ENCODE measurements around the gene OPCML.

The OPCML gene

DNA sequence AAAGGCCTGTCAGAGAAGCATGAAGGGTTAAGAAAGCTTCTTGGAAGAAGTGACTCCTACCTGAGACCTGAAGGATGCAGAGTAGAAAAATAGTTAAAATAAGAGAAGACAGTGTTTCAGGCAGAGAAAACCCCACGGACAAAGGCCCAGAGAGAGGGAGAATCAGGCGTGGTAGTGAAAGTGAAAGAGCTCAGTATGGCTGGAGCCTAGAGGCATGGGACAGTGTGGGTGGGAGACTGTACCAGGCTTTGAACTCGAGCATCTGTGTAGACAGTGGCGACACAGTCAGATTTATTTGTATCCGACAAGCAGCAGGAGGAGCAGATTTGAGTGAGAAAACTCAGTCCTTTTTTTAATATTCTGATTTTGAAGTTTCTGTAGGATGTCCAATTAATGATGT lies 360.0 kb downstream of the OPCML start:
- no peak for DNase-seq (ENCODE audit: low spot score)

DNA sequence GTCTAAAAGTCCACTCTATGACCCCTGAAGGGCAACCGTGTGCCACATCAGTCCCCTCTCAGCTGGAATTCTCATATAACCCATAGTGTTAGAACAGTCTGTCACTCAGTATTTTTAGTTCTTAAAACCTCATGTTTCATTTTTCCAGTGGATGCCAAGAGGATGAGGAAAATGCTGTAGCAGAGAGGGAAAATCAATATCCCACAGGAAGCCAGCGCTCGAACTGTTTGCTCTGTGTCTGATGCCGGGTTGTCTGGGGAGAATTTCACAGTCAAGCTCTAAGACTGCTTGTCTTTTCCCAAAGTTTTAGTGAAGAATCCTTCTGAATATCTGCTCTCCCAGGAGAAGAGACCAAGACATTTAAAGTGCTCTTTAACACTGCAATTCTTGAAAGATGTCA lies 360.9 kb downstream of the OPCML start:
- no peak for DNase-seq (ENCODE audit: low spot score)

DNA sequence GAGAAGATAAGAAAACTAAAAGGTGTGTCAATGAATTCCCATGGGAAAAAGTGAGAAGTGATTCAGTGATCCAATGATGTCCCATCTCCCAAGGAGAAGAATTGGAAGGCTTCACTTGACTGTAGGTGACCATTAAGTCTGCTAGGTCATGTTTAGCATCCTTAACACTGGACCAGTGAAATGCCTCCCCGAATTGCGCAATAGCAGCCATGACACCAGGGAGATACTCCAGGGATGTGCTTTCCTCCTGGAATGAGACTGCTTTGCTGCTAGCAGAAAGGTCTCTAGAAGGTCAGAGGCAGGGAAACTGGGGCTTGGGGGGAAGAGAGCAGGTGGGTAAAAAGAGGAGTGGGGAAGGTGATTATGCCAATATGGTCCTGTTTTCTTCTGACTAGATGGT lies 364.3 kb downstream of the OPCML start:
- DNase-seq (ENCODE audit: low spot score): no peak

DNA sequence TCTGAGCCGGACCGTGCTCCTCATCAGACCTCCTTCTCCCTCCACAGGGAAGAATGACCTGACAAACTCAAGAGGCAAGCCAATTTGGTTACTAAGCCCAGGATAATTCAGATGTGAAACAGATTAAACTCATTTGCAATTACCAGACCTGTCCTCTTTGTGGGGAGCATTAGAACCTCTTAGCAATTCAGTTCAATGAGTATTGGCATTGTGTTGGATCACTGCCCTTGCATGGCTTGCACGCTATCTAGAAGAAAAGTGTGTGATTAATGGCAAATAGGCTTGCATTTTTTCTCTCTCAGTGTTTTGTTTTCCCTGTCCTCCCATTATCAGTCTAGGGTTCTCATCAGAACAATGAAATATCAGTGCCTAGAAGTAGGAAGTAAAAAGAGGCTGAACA lies 365.6 kb downstream of the OPCML start:
- no peak for DNase-seq (ENCODE audit: low spot score)

DNA sequence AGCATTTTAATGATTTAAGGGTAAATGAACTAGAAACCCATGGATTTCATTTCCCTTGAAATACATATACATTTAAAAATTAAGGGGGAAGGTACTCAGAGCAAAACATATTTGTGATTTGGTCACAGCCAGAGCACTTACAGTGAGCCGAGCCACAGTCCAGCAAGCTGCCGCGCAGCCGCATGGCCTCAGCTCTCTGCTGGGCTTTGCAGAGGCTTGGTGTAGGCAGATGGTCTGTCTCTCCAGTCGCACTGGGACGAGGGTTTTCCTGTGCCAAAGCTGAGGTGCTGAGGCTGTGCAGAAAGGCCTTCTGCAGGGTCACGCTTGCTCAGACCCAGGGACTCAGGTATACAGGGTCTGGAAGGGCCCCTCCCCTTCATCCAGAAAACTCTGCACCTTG lies 367.3 kb downstream of the OPCML start:
- DNase-seq (ENCODE audit: low spot score): no peak

DNA sequence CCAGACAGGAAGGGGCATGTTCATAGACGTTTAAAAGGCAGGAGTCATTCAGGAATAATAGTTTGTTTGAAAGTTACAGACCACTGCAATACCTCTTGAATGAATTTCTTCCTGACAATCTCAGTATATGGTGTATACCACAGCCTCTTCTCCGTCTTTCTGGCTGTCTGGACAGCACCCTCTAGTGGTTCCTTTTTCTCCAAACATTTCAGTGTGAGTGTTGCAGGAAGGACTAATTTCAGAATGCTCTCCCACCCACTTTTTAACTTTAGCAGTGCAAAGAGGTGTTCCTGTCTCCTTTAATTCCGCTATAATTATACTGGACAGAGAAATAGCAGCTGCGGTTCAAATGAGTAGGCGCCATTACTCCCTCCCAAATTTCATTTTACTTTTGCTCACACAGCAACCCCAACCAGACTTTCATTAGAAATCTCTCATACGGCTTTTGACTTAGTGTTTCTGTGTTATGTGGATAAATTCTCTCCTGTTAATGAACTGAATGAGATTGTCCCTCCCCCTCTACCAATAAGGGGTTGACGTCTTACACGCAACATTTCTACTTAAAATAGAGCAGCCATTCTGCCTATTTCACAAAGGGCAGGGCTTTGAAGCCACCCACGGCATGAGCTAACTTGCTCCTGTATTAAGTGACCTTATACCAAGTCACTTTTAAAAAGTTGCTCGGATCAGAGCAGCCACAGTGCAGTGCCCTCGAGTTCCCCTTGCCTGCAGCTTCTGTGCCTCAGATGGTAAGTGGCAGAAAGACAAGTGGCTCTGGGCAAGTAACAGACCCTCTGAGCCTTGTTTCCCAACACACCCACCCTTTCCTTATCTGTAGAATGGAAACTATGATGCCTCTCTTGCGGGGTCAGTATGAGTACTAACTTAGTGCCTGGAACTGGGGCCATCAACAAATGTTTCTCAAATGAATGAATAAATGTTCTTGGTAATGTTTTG lies 368.6 kb downstream of the OPCML start:
- DNase-seq (ENCODE audit: low spot score): peak; percentile 62

DNA sequence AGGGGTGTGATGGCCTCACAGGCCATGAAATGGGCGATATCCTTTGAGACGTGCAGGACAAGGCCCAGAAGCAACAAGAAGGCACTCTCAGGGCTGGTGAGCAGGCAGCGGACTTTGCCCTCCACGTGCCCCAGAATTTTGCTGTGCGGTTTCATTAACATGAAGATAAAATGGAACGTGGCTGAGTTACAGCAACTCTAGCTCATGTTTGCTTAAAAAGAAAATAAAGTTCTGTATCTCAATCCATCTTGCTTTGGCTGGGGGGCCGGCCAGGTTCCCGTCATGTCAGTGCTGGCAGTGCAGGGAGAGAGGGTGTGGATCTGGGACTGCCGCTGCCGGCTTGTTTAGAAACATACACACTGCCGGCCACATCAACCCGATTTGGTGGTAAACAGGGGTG lies 370.1 kb downstream of the OPCML start:
- no peak for DNase-seq (ENCODE audit: low spot score)

DNA sequence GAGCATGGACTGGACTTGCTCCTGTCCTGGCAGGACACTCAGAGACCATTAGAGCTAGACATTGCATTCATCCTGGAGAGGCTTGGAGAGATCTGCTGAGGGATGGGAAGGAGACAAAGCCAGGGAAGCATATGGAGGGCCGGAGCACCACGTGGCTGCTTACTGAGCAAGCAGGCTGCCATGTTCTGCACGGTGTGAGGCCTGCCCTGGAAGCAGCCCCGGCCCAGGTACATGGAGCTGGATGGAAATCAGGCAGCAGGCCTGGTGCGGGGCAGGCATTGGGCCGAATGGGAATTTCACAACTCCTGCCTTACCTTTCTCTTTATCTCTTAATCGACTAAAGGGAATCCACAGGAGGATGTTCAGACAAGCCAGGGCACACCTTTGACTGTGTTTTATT lies 371.5 kb downstream of the OPCML start:
- DNase-seq (ENCODE audit: low spot score): no peak

DNA sequence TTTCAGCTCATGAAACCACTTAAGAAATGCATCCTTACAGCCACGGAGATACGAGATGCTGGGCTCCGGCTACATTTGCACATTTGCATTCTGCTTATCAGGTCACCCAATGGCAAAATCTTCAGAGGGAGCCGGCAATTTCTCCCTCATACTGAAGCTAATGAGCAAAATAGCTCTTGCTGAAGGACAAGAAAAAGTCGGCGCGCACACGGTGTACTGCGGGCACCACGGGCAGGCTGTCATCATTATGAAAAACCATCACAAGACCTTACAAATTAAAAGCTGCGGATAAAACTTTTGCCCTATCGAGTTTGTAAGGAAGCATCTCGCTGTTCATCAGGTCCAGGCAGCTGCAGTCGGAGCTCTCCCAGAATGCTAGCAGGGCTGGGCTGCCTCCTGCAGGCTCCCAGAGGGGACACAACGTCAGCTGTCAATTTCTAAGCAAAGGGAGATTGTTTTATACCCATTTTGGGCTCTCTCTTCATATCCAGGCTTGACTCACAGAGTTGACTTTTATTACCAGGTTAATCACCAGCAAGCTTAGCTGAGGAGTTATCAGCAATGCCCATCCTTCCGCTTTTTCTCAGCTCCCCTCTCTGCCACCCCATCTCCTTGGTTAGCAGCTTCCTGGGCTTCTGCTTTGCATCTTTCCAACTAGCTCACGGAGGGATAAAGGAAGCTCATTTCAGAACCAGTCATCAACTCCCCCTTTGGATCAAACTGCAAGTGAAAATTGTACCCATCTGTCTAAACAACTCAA lies 375.1 kb downstream of the OPCML start:
- DNase-seq (ENCODE audit: low spot score): peak; percentile 15

DNA sequence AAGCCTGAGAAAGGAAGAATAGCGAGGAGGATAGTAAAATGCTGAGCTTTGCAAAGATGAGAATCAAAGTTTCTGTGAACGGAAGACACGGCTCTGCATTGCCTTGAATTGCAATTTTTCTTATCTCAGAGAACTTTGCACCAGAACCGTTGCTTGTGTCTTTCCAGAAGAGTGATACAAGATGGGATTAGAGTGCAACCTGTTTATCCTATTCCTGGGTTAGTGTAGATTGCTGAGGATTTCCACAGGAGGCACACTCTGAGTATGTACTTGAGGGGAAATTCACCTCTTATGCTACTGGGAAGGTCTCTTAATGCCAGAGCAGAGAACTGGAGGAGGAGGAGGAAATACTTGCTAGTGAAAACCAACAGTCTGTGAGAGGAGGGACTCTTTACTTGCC lies 377.5 kb downstream of the OPCML start:
- no peak for DNase-seq (ENCODE audit: low spot score)

DNA sequence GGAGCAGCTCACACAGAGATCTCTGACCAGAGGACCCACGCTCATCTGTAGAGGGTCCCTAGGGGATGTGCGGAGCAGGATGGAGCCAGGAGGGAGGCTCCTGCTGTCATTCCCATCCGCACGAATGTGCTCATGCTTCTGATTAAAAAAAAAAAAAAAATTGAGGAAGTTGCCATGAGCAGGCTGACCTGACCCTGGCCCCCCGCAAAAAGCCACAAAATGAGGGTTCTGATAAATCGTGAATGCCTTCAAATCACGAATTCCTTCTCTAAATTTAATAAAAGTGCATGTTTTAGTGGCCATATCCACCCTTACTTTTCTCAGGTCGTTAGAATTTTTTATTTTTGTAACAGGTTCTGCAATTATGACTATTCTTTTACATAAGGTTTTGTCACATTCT lies 378.2 kb downstream of the OPCML start:
- DNase-seq (ENCODE audit: low spot score): no peak

DNA sequence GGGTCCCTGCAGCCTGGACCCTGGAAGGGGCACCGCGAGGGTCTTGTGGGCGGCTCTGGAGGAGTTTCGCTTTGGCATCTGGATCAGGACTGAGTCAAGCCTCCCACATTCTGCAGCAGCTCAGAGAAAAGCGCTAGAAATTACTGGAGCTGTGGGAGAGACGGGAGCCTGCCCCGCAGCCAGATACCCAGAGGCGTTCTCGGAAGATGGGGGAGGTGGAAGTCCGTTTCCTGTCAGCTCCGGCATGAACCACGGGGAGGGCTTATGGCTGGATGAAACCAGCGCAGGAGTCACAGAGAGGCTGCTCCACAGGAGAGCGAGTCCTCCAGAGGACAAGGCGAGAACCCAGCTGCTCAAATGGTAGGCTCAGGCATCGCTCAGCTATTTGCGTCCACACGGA lies 379.3 kb downstream of the OPCML start:
- no peak for DNase-seq (ENCODE audit: low spot score)

DNA sequence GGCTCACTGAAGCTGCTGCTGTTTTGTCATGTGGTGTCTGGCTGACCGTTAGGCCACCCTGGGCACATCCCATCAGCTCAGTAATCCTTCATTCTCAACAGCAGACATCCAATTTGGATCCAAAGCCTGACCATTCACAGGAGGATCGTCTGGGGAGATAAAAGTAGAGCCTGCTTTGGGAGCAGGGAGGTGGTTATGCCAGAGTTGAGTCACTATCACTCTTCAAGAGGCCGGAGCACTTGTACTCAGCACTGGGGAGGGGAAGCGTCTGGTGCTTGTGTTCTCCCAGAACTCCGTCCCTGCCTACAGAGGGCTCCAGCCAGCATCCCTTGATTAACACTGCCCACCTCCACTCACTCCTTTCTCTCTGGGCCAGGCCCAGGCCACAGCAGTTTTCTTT lies 382.6 kb downstream of the OPCML start:
- no peak for DNase-seq (ENCODE audit: low spot score)

DNA sequence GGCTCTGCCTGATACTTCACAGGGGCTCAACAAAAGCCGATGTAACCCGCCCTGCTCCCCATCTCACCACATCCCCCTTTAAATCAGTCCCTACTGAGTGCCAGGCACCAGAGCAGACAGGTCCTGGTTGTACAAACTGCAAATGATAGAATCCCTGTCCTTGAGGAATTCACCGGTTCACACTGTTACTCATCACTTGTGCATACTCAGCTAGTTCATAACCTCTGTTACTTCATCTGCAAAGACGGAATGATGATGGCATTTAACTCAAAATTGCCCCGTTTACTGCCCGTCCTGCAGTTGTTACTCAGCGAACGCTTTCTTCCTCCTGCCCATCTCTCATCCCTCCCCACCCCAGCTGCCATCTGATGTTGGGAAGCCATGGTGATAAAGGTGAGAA lies 384.7 kb downstream of the OPCML start:
- DNase-seq (ENCODE audit: low spot score): no peak

DNA sequence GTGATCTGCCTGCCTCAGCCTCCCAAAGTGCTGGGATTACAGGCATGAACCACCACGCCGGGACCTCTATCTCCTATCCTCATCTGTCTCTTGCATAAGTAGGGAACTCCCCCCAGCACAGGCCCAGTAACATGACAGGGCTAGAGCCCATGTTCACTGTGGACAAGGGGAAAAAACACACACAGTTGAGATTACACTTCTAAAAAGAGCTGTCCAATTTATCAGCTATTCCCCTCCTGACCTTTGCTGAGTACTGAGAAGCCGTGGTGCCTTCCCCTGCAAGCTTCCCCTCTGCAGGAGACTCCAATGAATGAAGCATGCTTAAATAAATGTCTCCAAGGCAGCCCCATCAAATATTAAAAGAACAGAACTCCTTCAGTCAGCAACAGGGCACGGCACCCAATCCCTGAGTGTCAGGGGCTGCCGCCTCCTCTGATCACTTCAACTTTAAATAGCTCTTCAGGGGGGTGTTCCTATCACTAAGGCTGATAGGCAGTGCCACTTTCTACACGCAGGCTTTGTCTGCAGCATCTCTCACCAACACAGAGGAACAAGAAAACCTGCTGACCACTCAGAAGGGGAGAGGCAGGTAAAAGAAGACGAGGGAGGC lies 385.5 kb downstream of the OPCML start:
- no peak for DNase-seq (ENCODE audit: low spot score)

DNA sequence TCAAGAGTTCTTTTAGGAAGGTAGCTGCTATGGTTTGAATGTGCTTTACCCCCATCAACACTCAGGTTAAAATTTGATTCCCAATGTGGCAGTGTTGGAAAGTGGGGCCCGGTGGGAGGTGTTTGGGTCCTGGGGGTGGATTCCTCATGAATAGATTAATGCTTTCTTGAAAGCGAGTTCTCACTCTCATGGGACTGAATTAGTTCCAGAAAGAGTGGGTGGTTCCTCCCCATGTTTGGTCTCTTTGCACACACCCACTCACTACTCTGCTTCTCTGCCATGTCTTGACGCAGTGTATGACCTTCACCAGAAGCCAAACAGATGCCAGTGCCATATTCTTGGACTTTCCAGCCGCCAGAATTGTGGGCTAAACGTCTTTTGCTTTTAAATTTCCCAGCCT lies 394.4 kb downstream of the OPCML start:
- no peak for DNase-seq (ENCODE audit: low spot score)

DNA sequence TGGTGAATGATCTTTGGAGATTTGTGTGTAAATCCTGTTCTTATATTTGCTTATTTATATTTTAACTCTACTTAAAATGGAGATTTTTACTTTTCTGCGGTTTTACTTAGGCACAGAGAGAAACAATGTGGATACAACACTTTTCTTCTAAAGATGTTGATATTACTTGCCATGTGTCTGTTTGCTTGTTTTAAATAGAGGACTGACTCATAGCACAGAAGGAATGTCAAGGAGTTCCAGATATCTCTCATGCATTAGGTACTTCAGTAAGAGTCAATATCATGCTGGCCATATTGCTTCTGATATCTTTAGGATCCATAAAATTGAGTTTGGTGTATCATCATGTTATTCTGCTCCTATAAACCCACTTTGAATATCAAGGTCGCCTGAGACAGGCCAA lies 395.0 kb downstream of the OPCML start:
- DNase-seq (ENCODE audit: low spot score): no peak

DNA sequence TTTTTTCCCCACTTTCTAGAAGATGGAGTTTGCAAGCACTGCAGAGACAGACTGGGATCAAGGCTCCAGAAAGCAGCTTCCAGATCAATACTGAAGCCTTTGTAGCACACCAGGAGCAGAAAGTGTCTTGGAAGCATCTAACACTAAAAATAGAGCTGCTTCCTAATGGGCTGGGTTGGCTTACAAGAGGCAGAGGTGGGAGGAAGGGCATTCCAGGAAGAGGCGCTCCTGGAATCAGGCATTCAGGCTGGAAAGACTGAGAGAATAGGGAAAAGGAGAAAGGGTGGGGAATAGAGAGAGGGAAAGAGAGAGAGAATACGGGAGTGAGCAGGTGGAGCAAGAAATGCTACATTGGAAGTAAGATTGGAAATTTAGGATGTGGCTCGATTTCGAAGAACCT lies 395.9 kb downstream of the OPCML start:
- no peak for DNase-seq (ENCODE audit: low spot score)

DNA sequence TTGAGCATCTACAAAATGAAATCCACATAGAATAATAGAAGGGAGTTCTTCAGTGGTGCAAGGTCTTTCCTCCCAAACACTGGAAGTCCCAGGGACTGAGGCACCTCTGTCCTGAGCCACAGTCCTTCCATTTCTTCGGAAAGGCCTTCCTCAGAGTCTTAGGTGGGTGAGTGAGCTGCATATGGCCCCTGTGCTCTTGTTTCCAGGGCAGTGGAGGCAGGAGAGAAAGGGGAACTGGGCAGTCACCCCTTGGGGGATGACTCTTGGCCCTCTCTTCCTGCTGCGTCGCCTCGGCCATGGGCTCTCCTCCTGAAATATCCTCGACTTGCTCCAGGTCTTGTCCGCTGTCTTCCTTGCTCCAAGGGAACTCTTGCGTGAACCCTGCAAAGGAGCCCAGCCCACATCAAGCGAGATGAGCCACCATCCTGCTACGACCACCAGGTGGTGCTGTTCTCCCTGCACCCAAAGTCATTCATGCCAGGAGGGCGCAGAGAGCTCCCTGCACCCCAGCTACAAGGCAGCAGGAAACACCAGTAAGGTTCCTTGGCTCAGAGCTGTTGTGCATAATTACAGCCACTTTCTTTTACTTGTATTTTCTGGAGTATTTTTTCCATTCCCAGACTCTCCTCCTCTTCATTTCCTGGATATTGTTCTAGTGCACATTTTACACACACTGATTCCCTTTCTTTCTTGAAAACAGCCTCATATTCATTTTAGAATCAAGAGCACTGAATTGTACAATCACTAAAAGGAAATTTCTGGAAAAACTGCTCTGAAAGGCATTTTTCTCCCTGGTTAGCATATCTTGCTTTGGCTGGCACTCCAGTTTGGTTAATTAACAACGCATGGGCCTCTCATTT lies 397.8 kb downstream of the OPCML start:
- DNase-seq (ENCODE audit: low spot score): peak; percentile 70

DNA sequence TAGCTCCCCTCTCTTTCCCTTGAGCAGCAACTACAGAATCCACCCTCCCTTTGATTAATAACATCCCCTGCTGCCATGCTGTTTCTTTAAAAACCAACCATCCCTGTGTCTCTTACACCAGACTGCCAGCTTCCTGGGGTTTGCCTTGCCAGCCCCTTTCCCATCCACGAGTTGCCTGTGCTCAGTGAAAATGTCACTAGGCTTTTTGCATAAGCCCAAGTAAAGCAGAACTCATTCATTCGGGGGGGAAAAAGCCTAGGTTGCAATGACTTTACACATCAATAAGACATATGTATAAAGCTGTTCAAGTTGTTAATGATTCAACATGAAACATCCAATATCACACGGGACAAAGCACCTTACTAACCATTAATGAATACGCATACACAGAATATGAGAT lies 398.7 kb downstream of the OPCML start:
- no peak for DNase-seq (ENCODE audit: low spot score)

DNA sequence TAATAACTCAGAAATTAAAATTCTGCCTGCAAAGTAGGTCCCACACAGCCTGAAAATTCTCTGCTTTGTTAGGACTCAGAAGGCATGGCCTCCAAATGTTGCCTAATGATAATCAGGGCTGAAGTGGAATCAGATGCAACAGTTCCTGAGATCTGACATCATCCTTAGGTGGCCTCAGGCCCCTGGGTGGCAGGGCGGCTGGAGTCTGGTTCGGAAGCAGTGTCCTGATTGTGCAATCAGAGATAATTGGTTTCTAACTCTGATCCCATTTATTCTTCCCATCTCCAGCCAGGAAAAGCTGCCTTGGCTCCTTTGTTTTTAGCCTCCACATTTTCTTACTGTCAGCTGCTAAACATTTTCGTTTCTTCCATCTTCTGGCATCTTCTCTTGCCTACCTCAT lies 399.3 kb downstream of the OPCML start:
- DNase-seq (ENCODE audit: low spot score): no peak

DNA sequence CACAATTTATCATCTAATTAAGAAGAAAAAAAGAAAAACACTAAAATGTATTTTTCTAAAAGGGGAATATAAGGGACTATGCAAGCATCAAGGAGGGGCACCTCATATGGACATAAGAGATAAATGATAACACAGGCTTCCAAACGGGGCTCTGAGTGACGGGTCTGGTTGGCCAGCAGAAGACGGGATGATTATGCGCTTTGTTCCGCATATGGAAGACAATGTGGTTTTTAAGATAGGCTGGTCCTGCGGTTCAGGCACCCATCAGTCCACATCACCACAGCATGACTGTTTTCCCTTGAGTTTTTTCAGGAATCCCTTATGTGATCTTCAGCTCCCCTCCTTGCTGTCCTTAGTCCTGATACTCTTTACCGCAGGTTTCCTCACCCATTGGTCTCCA lies 404.6 kb downstream of the OPCML start:
- DNase-seq (ENCODE audit: low spot score): peak; percentile 48

Data from hematopoietic multipotent progenitor cell treated with erythropoietin and hydrocortisone succinate and interleukin-3 and kit ligand, for 17 days (in vitro differentiated cells).